IMR-90 (cell line): ENCODE results near the gene MAGOH. TPM values are rescaled to one million over a fixed set of nuclear protein-coding genes. Genes with fewer than 3 reads are reported as not detected.

Experiments
- ATAC-seq: fragments of 200-7000 bp; cut with Tn5 transposase; 2 replicates; pipeline ENCODE4 v1.9.1; 2020; ENCODE audit warnings: low read depth, mild to moderate bottlenecking, moderate library complexity
- BruUV-seq: library from RNA; stranded (reverse); fragments of 400-500 nt; replicated peaks from 2 replicates; lab custom pipeline; 2021; lab: Mats Ljungman, UMichigan
- CTCF ChIA-PET: fragments of 300-600 bp; formaldehyde crosslinking; extraction: SDS; loops from one replicate; lab custom pipeline; 2021; ENCODE audit warnings: antibody characterized with exemption; lab: Yijun Ruan, JAX
- POLR2A ChIA-PET: fragments of 300-600 bp; sonication (Branson Sonifier 250); formaldehyde crosslinking; loops from one replicate; lab custom pipeline; 2022; ENCODE audit warnings: antibody characterized with exemption; ENCODE audit not compliant: unreplicated experiment; lab: Charles Lee
- DNase-seq: peaks from one replicate; pipeline ENCODE4 v3.0.0; 2013
- H2AFZ ChIP-seq: replicated peaks from 2 replicates; pipeline ENCODE3; 2013; ENCODE audit warnings: low read length, mild to moderate bottlenecking; ENCODE audit not compliant: poor library complexity
- H2AK5ac ChIP-seq: 2 replicates; pipeline ENCODE4 v1.6.1; 2013; ENCODE audit warnings: low read depth, low read length, inconsistent platforms
- H2AK9ac ChIP-seq: replicated peaks from 2 replicates; pipeline ENCODE3; 2013; ENCODE audit warnings: mild to moderate bottlenecking, low read depth, low read length, moderate library complexity; ENCODE audit not compliant: poor library complexity
- H2BK120ac ChIP-seq: 2 replicates; pipeline ENCODE4 v1.6.1; 2013; ENCODE audit warnings: low read depth, low read length, inconsistent platforms
- H2BK15ac ChIP-seq: 3 replicates; pipeline ENCODE4 v1.6.1; 2013; ENCODE audit warnings: low read depth, low read length, inconsistent platforms
- H2BK20ac ChIP-seq: 2 replicates; pipeline ENCODE4 v1.6.1; 2013; ENCODE audit warnings: low read depth, mild to moderate bottlenecking, inconsistent platforms, low read length, moderate library complexity
- H2BK5ac ChIP-seq: 2 replicates; pipeline ENCODE4 v1.6.1; 2013; ENCODE audit warnings: mild to moderate bottlenecking, low read depth, low read length, inconsistent platforms; ENCODE audit not compliant: poor library complexity, severe bottlenecking
- H3K14ac ChIP-seq: replicated peaks from 2 replicates; pipeline ENCODE4 v1.6.1; 2013; ENCODE audit warnings: low read depth, low read length, inconsistent platforms
- H3K18ac ChIP-seq: 2 replicates; pipeline ENCODE4 v1.6.1; 2013; ENCODE audit warnings: low read depth, low read length, control low read depth
- H3K23ac ChIP-seq: 2 replicates; pipeline ENCODE4 v1.6.1; 2013; ENCODE audit warnings: low read depth, low read length, inconsistent platforms
- H3K27ac ChIP-seq: 2 replicates; pipeline ENCODE4 v1.5.1; 2013; ENCODE audit warnings: mild to moderate bottlenecking, control low read depth, low read length; ENCODE audit not compliant: insufficient read depth
- H3K27me3 ChIP-seq: 2 replicates; pipeline ENCODE4 v1.6.1; 2013; ENCODE audit warnings: low read length; ENCODE audit not compliant: control insufficient read depth, insufficient read depth
- H3K36me3 ChIP-seq: 2 replicates; pipeline ENCODE4 v1.6.1; 2013; ENCODE audit warnings: low read length, mixed read lengths; ENCODE audit not compliant: control insufficient read depth, insufficient read depth
- H3K4ac ChIP-seq: 2 replicates; pipeline ENCODE4 v1.6.1; 2013; ENCODE audit warnings: low read depth, low read length, inconsistent platforms
- H3K4me1 ChIP-seq: 2 replicates; pipeline ENCODE4 v1.6.1; 2013; ENCODE audit warnings: low read length, mixed read lengths; ENCODE audit not compliant: control insufficient read depth, insufficient read depth
- H3K4me2 ChIP-seq: 2 replicates; pipeline ENCODE4 v1.6.1; 2013; ENCODE audit warnings: low read depth, mild to moderate bottlenecking, control low read depth, low read length, moderate library complexity
- H3K4me3 ChIP-seq: 2 replicates; pipeline ENCODE4 v1.5.1; 2013; ENCODE audit warnings: low read depth, mild to moderate bottlenecking, control low read depth, low read length, moderate library complexity; ENCODE audit not compliant: insufficient read depth
- H3K56ac ChIP-seq: 2 replicates; pipeline ENCODE4 v1.6.1; 2013; ENCODE audit warnings: low read length, inconsistent platforms; ENCODE audit not compliant: insufficient read depth; ENCODE audit errors: extremely low read depth
- H3K79me1 ChIP-seq, 2 experiments: 2 replicates each; pipeline ENCODE4 v1.6.1; 2013; ENCODE audit warnings: low read length in 2 of 2, inconsistent platforms in 1 of 2, low read depth in 1 of 2
- H3K9ac ChIP-seq: 2 replicates; pipeline ENCODE4 v1.6.1; 2013; ENCODE audit warnings: low read depth, low read length, control low read depth
- H3K9me1 ChIP-seq: 2 replicates; pipeline ENCODE4 v1.6.1; 2013; ENCODE audit warnings: low read length, inconsistent platforms; ENCODE audit not compliant: insufficient read depth
- H3K9me3 ChIP-seq: 2 replicates; pipeline ENCODE4 v1.6.1; 2013; ENCODE audit warnings: low read length; ENCODE audit not compliant: control insufficient read depth, insufficient read depth
- H4K20me1 ChIP-seq: 2 replicates; pipeline ENCODE4 v1.6.1; 2013; ENCODE audit warnings: low read length, inconsistent platforms; ENCODE audit not compliant: insufficient read depth
- H4K5ac ChIP-seq: 2 replicates; pipeline ENCODE4 v1.6.1; 2013; ENCODE audit warnings: mild to moderate bottlenecking, low read depth, low read length, control low read depth
- H4K8ac ChIP-seq, 2 experiments: 2 replicates each; pipeline ENCODE4 v1.6.1; 2013; ENCODE audit warnings: low read depth in 2 of 2, low read length in 2 of 2, control low read depth in 1 of 2, inconsistent platforms in 1 of 2
- H4K91ac ChIP-seq: 2 replicates; pipeline ENCODE4 v1.6.1; 2013; ENCODE audit warnings: low read depth, low read length, inconsistent platforms; ENCODE audit not compliant: insufficient read depth
- BHLHE40 ChIP-seq: fragments of 150-350 bp; IDR thresholded peaks from 2 replicates; pipeline ENCODE4 v1.6.1; 2016; ENCODE audit warnings: mild to moderate bottlenecking, low read depth, low read length
- CEBPB ChIP-seq: IDR thresholded peaks from 2 replicates; pipeline ENCODE4 v1.6.1; 2012; ENCODE audit warnings: low read depth, low read length, improper control_type of control experiment
- CHD1 ChIP-seq: IDR thresholded peaks from 2 replicates; pipeline ENCODE4 v1.6.1; 2012; ENCODE audit warnings: low read depth, low read length, improper control_type of control experiment
- CTCF ChIP-seq: conservative IDR thresholded peaks from 2 replicates; pipeline ENCODE4 v1.5.1; 2012; ENCODE audit warnings: mild to moderate bottlenecking, low read depth, low read length, improper control_type of control experiment
- ELK1 ChIP-seq: fragments of 150-350 bp; IDR thresholded peaks from 2 replicates; pipeline ENCODE4 v1.6.1; 2016; ENCODE audit warnings: low read depth, mild to moderate bottlenecking, low read length, moderate library complexity, borderline replicate concordance
- FOS ChIP-seq: fragments of 150-350 bp; IDR thresholded peaks from 2 replicates; pipeline ENCODE4 v1.6.1; 2016; ENCODE audit warnings: low read depth, low read length
- MAFK ChIP-seq: IDR thresholded peaks from 2 replicates; pipeline ENCODE4 v1.6.1; 2012; ENCODE audit warnings: low read depth, low read length, improper control_type of control experiment
- MAZ ChIP-seq: IDR thresholded peaks from 2 replicates; pipeline ENCODE4 v1.6.1; 2012; ENCODE audit warnings: low read depth, mild to moderate bottlenecking, low read length, improper control_type of control experiment, moderate library complexity, borderline replicate concordance
- MXI1 ChIP-seq: IDR thresholded peaks from 2 replicates; pipeline ENCODE4 v1.6.1; 2012; ENCODE audit warnings: low read depth, mild to moderate bottlenecking, low read length, moderate library complexity, borderline replicate concordance
- NFE2L2 ChIP-seq: fragments of 150-350 bp; IDR thresholded peaks from 2 replicates; pipeline ENCODE4 v1.6.1; 2016; ENCODE audit warnings: low read depth, mild to moderate bottlenecking, low read length
- POLR2A ChIP-seq: IDR thresholded peaks from 2 replicates; pipeline ENCODE4 v1.6.1; 2012; ENCODE audit warnings: mild to moderate bottlenecking, low read depth, low read length
- RAD21 ChIP-seq: IDR thresholded peaks from 2 replicates; pipeline ENCODE4 v1.6.1; 2012; ENCODE audit warnings: low read length, improper control_type of control experiment
- RCOR1 ChIP-seq: IDR thresholded peaks from 2 replicates; pipeline ENCODE4 v1.6.1; 2012; ENCODE audit warnings: mild to moderate bottlenecking, low read length, improper control_type of control experiment; ENCODE audit not compliant: insufficient replicate concordance
- RFX5 ChIP-seq: IDR thresholded peaks from 2 replicates; pipeline ENCODE4 v1.8.0; 2012; ENCODE audit warnings: low read depth, mild to moderate bottlenecking, low read length, moderate library complexity
- SMC3 ChIP-seq: fragments of 150-350 bp; IDR thresholded peaks from 2 replicates; pipeline ENCODE4 v1.6.1; 2016; ENCODE audit warnings: low read depth, mild to moderate bottlenecking, antibody characterized with exemption, low read length, moderate library complexity
- WGBS, 2 experiments: methylation state at CpG; one replicate each; pipeline versions ENCODE4 v1.1.5 to v1.1.7; 2013; ENCODE audit warnings: missing lambda C conversion rate in 2 of 2; ENCODE audit not compliant: insufficient read length in 1 of 2; ENCODE audit errors: extremely low coverage in 2 of 2; 5-methylcytosine and 5-hydroxymethylcytosine counted together
- dilution Hi-C: fragments of 300-500 bp; cut with HindIII; formaldehyde crosslinking; loops from one replicate; pipeline ENCODE4 v1.14.3; 2018; ENCODE audit warnings: low sequenced_read_pairs; ENCODE audit not compliant: unreplicated experiment
- in situ Hi-C: fragments of 300-500 bp; cut with MboI; formaldehyde crosslinking; loops from 3 replicates; pipeline ENCODE4 v1.14.3; 2019; ENCODE audit warnings: low sequenced_read_pairs, inconsistent platforms, mixed read lengths
- intact Hi-C: fragments of 100-400 bp; cut with micrococcal nuclease; formaldehyde crosslinking; loops from 2 replicates; pipeline ENCODE4 v1.10.0; 2022
- polyA plus RNA-seq, 3 experiments: library from polyadenylated mRNA; depleted of rRNA; stranded (reverse); fragments of >200 nt; gene quantifications; 2 replicates each; pipeline ENCODE4 v1.2.3, GENCODE V29; 2012; ENCODE audit warnings: low replicate concordance in 1 of 3
- total RNA-seq: library from RNA; depleted of rRNA; stranded (reverse); fragments of >200 nt; gene quantifications from 2 replicates; pipeline ENCODE4 v1.2.3, GENCODE V29; 2012
- TF ChIP-seq, protein P1 (sequence below): fragments of 150-350 bp; IDR thresholded peaks from 2 replicates; pipeline ENCODE4 v1.6.1; 2017; ENCODE audit warnings: mild to moderate bottlenecking, antibody characterized with exemption, low read length, low read depth

The MAGOH gene
- total and polyA plus RNA-seq, 2 of the 4 experiments (the other 2 are of a cell fraction), result 3.8 to 26.3 TPM

DNA sequence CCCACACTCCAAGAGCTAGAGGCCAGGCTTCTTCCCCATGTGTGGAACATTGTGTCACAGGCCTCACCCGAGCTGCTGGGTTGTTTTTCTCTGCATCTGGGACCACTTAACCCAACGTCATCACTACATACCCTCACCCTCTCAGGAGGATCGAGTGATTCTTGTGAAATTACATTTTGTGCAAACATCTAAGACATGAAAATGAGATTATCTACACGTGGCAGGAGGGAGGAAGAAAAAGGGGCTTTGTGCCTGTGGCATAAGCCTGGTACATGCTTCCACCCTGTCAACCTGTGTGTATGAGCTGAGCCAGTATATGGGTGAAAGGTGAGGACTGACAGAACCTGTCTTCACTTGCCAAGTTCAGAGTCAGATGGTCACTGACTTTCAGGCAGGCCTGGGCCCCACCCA is 40.1 kb downstream of the MAGOH start:
- DNase-seq (no peak), ATAC-seq (no peak)
- no peak overlapping the region for H3K18ac ChIP-seq
- no peak overlapping the region for H2BK120ac ChIP-seq
- peak overlapping the region in 1 of 2 experiments; percentile 68; a peak in 1 of 4 replicates for H4K8ac ChIP-seq
- dilution Hi-C loops, result no loop called here
- peak overlapping the region; percentile 48 for H2AK9ac ChIP-seq
- H2BK20ac ChIP-seq, result no peak overlapping the region
- peaks cover 18% of the 10 kb centered on the region for H3K36me3 ChIP-seq
- TF ChIP-seq CEBPB, result no peak
- TF ChIP-seq, protein P1, sequence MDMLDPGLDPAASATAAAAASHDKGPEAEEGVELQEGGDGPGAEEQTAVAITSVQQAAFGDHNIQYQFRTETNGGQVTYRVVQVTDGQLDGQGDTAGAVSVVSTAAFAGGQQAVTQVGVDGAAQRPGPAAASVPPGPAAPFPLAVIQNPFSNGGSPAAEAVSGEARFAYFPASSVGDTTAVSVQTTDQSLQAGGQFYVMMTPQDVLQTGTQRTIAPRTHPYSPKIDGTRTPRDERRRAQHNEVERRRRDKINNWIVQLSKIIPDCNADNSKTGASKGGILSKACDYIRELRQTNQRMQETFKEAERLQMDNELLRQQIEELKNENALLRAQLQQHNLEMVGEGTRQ, result no peak
- TF ChIP-seq RFX5, result no peak
- TF ChIP-seq SMC3, result no peak
- TF ChIP-seq CHD1, result no peak
- no peak for TF ChIP-seq RCOR1
- TF ChIP-seq MAZ, result no peak
- no peak for TF ChIP-seq MAFK
- TF ChIP-seq NFE2L2, result no peak
- TF ChIP-seq POLR2A, result no peak
- no peak for TF ChIP-seq MXI1
- TF ChIP-seq ELK1, result no peak
- no peak for TF ChIP-seq CTCF
- TF ChIP-seq RAD21, result no peak
- no peak for TF ChIP-seq FOS
- TF ChIP-seq BHLHE40, result no peak
- H2AFZ ChIP-seq, result peak overlapping the region; percentile 18
- peak overlapping the region; percentile 6 for H2BK5ac ChIP-seq
- H4K5ac ChIP-seq, result peak overlapping the region; percentile 44
- H3K79me1 ChIP-seq, result peaks cover 28 to 33% of the 10 kb centered on the region in 2 experiments
- peak overlapping the region; percentile 30 for H3K4ac ChIP-seq
- H3K9me3 ChIP-seq, result no peaks in the 10 kb centered on the region
- ChIA-PET POLR2A (no interaction called here), CTCF (no interaction called here)
- H3K4me1 ChIP-seq, result peaks cover 13% of the 10 kb centered on the region
- no TSS peak for BruUV-seq
- H3K9ac ChIP-seq, result no peak overlapping the region
- H2BK15ac ChIP-seq, result no peak overlapping the region
- H3K9me1 ChIP-seq, result peaks cover 17% of the 10 kb centered on the region
- WGBS, 2 experiments, result no CpG with 5 or more reads among the region's 4 CpGs
- intact Hi-C loops, result loop anchor here (5.0 kb wide), 2 partner anchors 136 to 371 kb away; partner anchors contain the start of gene PODN
- H3K27me3 ChIP-seq, result no peaks in the 10 kb centered on the region
- H3K4me3 ChIP-seq, result no peak overlapping the region
- peak overlapping the region; percentile 90 for H3K4me2 ChIP-seq
- H3K27ac ChIP-seq, result 0 out of 2 replicates have a peak overlapping the region, but pooled peaks have one; percentile 17
- no peaks in the 10 kb centered on the region for H4K20me1 ChIP-seq
- H4K91ac ChIP-seq, result 0 out of 2 replicates have a peak overlapping the region, but pooled peaks have one; percentile 49
- H2AK5ac ChIP-seq, result peak overlapping the region; percentile 23; the same call in 1 of the 2 replicates
- peak overlapping the region; percentile 69 for H3K14ac ChIP-seq
- peak overlapping the region; percentile 26; the same call in 1 of the 2 replicates for H3K23ac ChIP-seq
- H3K56ac ChIP-seq, result no peak overlapping the region
- in situ Hi-C loops, result no loop called here
